ENCODE measurements around the gene EPX.
A peak's percentile ranks its signal among the peaks of the same experiment; 100 is the strongest.

Gene EPX

DNA sequence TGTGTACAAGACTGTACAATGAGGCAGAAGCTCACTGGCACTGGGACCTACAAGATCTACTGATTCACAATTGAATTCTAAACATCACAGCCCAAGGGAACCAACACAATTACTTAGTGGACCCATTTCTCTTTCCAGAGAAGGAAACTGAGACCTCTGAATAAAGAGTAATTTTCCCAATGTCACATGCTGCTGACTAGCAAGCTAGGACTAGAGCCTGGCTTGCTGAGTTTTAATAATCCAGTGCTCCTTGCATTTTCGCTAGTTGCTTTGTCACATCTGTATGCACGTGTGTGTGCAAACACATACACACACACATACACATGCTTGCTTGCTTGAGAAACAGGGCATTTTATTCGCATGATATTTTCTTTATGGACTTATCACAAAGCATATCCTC, 42.0 kb downstream of the EPX start:
- Histone ChIP-seq H3K27ac (ENCODE audit: low read depth, low read length) (no peak overlapping the region), H3K4me3 (ENCODE audit: low read depth in 1 of 2, low read length in 2 of 2) (no peak overlapping the region), H3K36me3 (ENCODE audit: control insufficient read depth in 1 of 2, insufficient read depth in 2 of 2, low read length in 2 of 2) (no peaks in the 10 kb centered on the region), H3K27me3 (ENCODE audit: control insufficient read depth in 1 of 2, insufficient read depth in 2 of 2, low read length in 2 of 2) (peaks cover 10 to 21% of the 10 kb centered on the region in 2 donors), H3K9ac (ENCODE audit: low read depth in 1 of 2, low read length in 2 of 2) (no peak overlapping the region), H3K9me3 (ENCODE audit: control insufficient read depth in 1 of 2, low read length in 2 of 2) (no peaks in the 10 kb centered on the region), H3K4me1 (ENCODE audit: control insufficient read depth in 1 of 2, insufficient read depth in 2 of 2, low read length in 2 of 2) (peaks cover 9 to 14% of the 10 kb centered on the region in 2 donors)

DNA sequence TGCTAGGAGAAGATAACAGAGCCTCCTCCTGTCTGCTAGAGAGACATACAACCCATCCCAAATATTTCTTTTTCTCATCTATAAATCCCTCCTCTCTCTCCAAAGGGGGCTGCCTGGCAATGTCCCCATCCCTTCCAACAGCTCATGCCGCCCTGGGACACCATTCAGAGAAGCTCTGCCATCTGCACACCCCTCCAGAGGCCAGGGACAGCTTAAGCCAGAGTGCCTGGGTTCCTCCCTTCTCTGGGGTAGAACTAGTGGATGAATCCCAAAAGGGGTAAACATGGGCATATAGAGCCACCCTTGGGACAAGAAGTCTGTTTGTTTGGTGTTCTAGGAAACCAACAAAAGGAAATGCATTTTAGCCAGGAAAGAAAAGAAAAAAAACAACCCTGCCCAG, 43.3 kb downstream of the EPX start:
- no peak overlapping the region for H3K4me3 ChIP-seq (ENCODE audit: low read depth in 1 of 2, low read length in 2 of 2)
- no peak overlapping the region for H3K27ac ChIP-seq (ENCODE audit: low read depth, low read length)
- H3K36me3 ChIP-seq (ENCODE audit: control insufficient read depth in 1 of 2, insufficient read depth in 2 of 2, low read length in 2 of 2) = no peaks in the 10 kb centered on the region
- H3K27me3 ChIP-seq (ENCODE audit: control insufficient read depth in 1 of 2, insufficient read depth in 2 of 2, low read length in 2 of 2) = peaks cover 10 to 21% of the 10 kb centered on the region in 2 donors
- H3K9ac ChIP-seq (ENCODE audit: low read depth in 1 of 2, low read length in 2 of 2) = no peak overlapping the region
- no peaks in the 10 kb centered on the region for H3K9me3 ChIP-seq (ENCODE audit: control insufficient read depth in 1 of 2, low read length in 2 of 2)
- H3K4me1 ChIP-seq (ENCODE audit: control insufficient read depth in 1 of 2, insufficient read depth in 2 of 2, low read length in 2 of 2) = peaks cover 9 to 14% of the 10 kb centered on the region in 2 donors

DNA sequence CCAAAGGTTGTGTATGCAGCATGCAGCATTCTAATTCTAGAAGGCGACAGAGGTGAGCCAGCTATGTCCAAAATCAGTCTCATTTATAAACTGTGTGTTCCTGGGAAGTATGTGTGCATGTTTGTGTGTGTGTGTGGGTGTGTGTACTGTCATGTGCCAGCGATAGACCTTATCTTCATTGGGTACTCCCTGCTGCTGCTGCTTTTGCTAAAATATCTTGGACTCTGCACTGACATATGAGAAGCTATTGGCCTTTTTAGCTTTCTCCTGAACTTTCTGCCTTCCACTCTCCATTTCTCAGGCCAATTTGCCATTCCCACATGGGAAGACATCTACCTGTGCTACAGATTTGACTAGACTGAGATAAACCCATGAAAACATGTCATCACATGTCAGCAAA, 43.9 kb downstream of the EPX start:
- Histone ChIP-seq H3K4me1 (ENCODE audit: control insufficient read depth in 1 of 2, insufficient read depth in 2 of 2, low read length in 2 of 2) (peaks cover 9 to 10% of the 10 kb centered on the region in 2 donors), H3K36me3 (ENCODE audit: control insufficient read depth in 1 of 2, insufficient read depth in 2 of 2, low read length in 2 of 2) (no peaks in the 10 kb centered on the region), H3K4me3 (ENCODE audit: low read depth in 1 of 2, low read length in 2 of 2) (no peak overlapping the region), H3K27me3 (ENCODE audit: control insufficient read depth in 1 of 2, insufficient read depth in 2 of 2, low read length in 2 of 2) (peaks cover 10 to 21% of the 10 kb centered on the region in 2 donors), H3K9me3 (ENCODE audit: control insufficient read depth in 1 of 2, low read length in 2 of 2) (no peaks in the 10 kb centered on the region), H3K27ac (ENCODE audit: low read depth, low read length) (no peak overlapping the region), H3K9ac (ENCODE audit: low read depth in 1 of 2, low read length in 2 of 2) (no peak overlapping the region)

DNA sequence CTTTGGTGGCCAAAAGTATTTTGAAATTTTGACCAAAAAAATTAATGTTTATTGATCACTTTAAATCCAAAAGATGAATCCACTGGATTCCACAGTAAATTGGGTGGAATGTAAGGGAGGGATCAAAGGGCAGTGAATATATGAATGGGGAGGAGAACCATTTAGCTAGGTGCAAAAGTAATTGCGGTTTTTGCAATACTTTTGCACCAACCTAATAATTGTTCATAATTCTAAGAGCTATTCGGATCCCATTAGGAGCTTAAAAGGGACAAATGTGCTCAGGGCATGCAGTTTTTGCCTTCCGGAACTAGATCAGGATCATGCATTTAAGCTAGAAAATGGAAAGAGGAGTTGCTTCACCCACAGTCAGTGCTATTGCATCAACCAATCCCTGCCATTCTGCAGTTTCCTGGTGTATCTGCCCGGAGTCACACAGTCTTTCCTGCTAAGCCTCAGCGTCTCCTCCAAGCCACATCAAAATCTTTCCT, 45.7 kb downstream of the EPX start, which contains the start of gene LPO:
TSS of gene LPO (plus strand) at position 438 of the 488 bp plus-strand sequence. CDS start 4,396 bp downstream, outside the sequence.
- no peak within 1 kb of the TSS for H3K9ac ChIP-seq (ENCODE audit: low read depth in 1 of 2, low read length in 2 of 2)
- H3K36me3 ChIP-seq (ENCODE audit: control insufficient read depth in 1 of 2, insufficient read depth in 2 of 2, low read length in 2 of 2) = no peaks in the 10 kb centered on the region
- no peaks in the 10 kb centered on the region for H3K4me1 ChIP-seq (ENCODE audit: control insufficient read depth in 1 of 2, insufficient read depth in 2 of 2, low read length in 2 of 2)
- H3K9me3 ChIP-seq (ENCODE audit: control insufficient read depth in 1 of 2, low read length in 2 of 2) = no peaks in the 10 kb centered on the region
- H3K27ac ChIP-seq (ENCODE audit: low read depth, low read length) = no peak within 1 kb of the TSS
- no peak within 1 kb of the TSS for H3K4me3 ChIP-seq (ENCODE audit: low read depth in 1 of 2, low read length in 2 of 2)
- H3K27me3 ChIP-seq (ENCODE audit: control insufficient read depth in 1 of 2, insufficient read depth in 2 of 2, low read length in 2 of 2) = peaks cover 12 to 14% of the 10 kb centered on the region in 2 donors

DNA sequence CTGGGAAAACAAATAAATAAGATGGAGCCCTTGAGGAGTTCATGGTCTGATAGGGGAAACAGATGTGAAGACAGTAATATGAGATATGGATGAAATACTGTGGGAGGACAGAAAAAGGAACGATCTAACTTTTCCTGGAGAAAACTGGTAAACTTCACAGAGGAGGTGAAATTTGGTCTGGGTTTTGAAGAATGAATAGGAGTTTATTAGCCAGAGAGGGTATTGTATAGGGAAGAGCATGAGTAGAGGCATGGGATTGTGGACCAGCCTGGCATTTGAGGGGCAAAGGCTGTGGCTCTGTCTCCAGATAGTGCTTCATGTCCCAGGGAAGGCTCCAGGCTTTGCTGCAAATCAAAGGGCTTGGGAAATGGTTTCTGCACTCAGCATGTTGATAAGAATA, 47.5 kb downstream of the EPX start:
- H3K9me3 ChIP-seq (ENCODE audit: control insufficient read depth in 1 of 2, low read length in 2 of 2) = no peaks in the 10 kb centered on the region
- no peak overlapping the region for H3K9ac ChIP-seq (ENCODE audit: low read depth in 1 of 2, low read length in 2 of 2)
- H3K27me3 ChIP-seq (ENCODE audit: control insufficient read depth in 1 of 2, insufficient read depth in 2 of 2, low read length in 2 of 2) = peaks cover 7 to 12% of the 10 kb centered on the region in 2 donors
- H3K36me3 ChIP-seq (ENCODE audit: control insufficient read depth in 1 of 2, insufficient read depth in 2 of 2, low read length in 2 of 2) = no peaks in the 10 kb centered on the region
- H3K27ac ChIP-seq (ENCODE audit: low read depth, low read length) = no peak overlapping the region
- no peak overlapping the region for H3K4me3 ChIP-seq (ENCODE audit: low read depth in 1 of 2, low read length in 2 of 2)
- H3K4me1 ChIP-seq (ENCODE audit: control insufficient read depth in 1 of 2, insufficient read depth in 2 of 2, low read length in 2 of 2) = peaks cover 0 to 2% of the 10 kb centered on the region in 2 donors

DNA sequence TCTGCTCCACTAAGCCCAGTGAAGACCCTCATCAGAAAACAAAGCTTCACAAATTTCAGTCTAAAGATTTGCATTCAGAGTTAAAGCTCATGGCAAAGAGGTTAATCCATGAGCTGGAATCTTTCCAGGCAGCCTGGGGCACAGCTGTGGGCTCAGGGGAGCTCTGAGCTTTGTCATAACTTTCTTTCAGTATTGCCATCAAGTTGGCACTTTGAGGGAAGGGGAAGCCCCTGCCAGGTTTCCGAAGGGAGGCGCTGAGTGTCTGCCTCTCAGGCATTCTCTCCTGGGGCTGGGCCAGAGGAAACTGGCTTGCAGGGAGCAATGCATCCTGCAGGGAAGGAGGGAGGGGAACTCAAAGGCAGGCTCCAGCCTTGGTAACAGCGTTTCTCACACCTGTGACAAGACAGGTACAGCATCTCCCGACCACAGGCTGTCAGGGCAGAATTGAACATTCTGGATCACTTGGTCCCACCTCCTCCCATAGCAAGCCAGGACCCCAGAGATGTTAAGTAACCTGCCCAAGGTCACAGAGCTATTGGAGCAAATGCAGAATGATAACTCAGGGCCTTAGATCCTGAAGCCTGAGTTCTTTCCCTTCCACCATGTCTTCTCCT, 49.8 kb downstream of the EPX start:
- H3K27me3 ChIP-seq (ENCODE audit: control insufficient read depth in 1 of 2, insufficient read depth in 2 of 2, low read length in 2 of 2) = peaks cover 5 to 10% of the 10 kb centered on the region in 2 donors
- H3K4me1 ChIP-seq (ENCODE audit: control insufficient read depth in 1 of 2, insufficient read depth in 2 of 2, low read length in 2 of 2) = peaks cover 12 to 18% of the 10 kb centered on the region in 2 donors
- H3K9me3 ChIP-seq (ENCODE audit: control insufficient read depth in 1 of 2, low read length in 2 of 2) = no peaks in the 10 kb centered on the region
- no peak overlapping the region for H3K4me3 ChIP-seq (ENCODE audit: low read depth in 1 of 2, low read length in 2 of 2)
- H3K27ac ChIP-seq (ENCODE audit: low read depth, low read length) = no peak overlapping the region
- H3K36me3 ChIP-seq (ENCODE audit: control insufficient read depth in 1 of 2, insufficient read depth in 2 of 2, low read length in 2 of 2) = no peaks in the 10 kb centered on the region
- H3K9ac ChIP-seq (ENCODE audit: low read depth in 1 of 2, low read length in 2 of 2) = no peak overlapping the region

DNA sequence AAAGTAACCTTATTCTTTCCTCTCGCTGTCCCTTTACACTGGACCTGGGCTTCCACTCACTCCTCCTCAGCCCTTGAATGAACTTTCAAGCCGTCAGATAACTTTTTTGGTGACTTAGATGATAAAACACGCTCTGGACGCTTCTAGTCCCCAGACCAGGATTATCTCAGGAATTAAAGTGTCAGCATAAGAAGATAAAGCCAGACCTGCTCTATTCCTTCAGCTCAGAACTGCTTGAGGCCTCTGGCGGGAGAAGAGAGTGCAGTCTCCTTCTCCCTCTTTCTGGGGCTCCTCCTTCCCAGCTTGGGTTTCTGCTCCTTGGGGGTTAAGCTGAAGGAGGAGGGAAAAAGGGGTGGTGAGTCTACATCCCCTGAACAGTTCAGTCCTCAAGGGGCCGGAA, 52.4 kb downstream of the EPX start:
- Histone ChIP-seq H3K27me3 (ENCODE audit: control insufficient read depth in 1 of 2, insufficient read depth in 2 of 2, low read length in 2 of 2) (peaks cover 3 to 8% of the 10 kb centered on the region in 2 donors), H3K9me3 (ENCODE audit: control insufficient read depth in 1 of 2, low read length in 2 of 2) (no peaks in the 10 kb centered on the region), H3K36me3 (ENCODE audit: control insufficient read depth in 1 of 2, insufficient read depth in 2 of 2, low read length in 2 of 2) (no peaks in the 10 kb centered on the region), H3K4me3 (ENCODE audit: low read depth in 1 of 2, low read length in 2 of 2) (no peak overlapping the region), H3K4me1 (ENCODE audit: control insufficient read depth in 1 of 2, insufficient read depth in 2 of 2, low read length in 2 of 2) (peaks cover 29 to 38% of the 10 kb centered on the region in 2 donors), H3K9ac (ENCODE audit: low read depth in 1 of 2, low read length in 2 of 2) (no peak overlapping the region), H3K27ac (ENCODE audit: low read depth, low read length) (no peak overlapping the region)

DNA sequence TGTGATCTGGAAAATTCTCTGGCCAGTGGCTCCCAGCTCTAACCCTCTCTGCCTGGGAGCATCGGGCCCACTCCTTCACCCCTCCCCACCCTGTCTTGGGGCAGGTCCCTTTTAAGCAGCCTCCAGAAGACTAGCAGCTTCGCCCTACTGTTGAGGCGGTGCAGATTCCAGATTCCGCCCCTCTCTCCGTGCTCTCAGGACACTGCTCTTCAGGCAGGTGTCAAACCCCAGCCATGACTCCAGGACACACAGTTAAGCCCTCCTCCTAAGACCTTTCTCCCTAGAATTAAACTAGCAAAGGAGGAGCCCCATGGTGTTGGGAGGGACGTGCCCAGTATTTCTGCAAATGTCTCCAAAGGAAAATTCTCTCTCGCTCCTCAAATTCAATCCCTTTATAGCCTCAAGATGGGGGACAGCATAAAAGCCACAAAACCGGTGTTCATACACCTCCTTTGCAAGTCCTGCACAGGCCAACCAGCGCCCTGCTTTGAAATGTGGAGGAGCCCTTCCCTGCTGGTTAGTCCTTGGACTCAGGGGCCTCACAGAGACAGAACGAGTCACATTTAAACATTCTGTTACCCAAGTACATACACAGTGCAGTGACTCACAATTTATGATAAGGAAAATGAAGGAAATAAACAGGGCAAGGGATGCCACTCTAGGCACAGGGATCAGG, 53.0 kb downstream of the EPX start:
- peaks cover 3 to 13% of the 10 kb centered on the region in 2 donors for H3K27me3 ChIP-seq (ENCODE audit: control insufficient read depth in 1 of 2, insufficient read depth in 2 of 2, low read length in 2 of 2)
- no peaks in the 10 kb centered on the region for H3K36me3 ChIP-seq (ENCODE audit: control insufficient read depth in 1 of 2, insufficient read depth in 2 of 2, low read length in 2 of 2)
- H3K4me1 ChIP-seq (ENCODE audit: control insufficient read depth in 1 of 2, insufficient read depth in 2 of 2, low read length in 2 of 2) = peaks cover 29 to 38% of the 10 kb centered on the region in 2 donors
- no peak overlapping the region for H3K9ac ChIP-seq (ENCODE audit: low read depth in 1 of 2, low read length in 2 of 2)
- no peak overlapping the region for H3K4me3 ChIP-seq (ENCODE audit: low read depth in 1 of 2, low read length in 2 of 2)
- H3K27ac ChIP-seq (ENCODE audit: low read depth, low read length) = no peak overlapping the region
- H3K9me3 ChIP-seq (ENCODE audit: control insufficient read depth in 1 of 2, low read length in 2 of 2) = no peaks in the 10 kb centered on the region

DNA sequence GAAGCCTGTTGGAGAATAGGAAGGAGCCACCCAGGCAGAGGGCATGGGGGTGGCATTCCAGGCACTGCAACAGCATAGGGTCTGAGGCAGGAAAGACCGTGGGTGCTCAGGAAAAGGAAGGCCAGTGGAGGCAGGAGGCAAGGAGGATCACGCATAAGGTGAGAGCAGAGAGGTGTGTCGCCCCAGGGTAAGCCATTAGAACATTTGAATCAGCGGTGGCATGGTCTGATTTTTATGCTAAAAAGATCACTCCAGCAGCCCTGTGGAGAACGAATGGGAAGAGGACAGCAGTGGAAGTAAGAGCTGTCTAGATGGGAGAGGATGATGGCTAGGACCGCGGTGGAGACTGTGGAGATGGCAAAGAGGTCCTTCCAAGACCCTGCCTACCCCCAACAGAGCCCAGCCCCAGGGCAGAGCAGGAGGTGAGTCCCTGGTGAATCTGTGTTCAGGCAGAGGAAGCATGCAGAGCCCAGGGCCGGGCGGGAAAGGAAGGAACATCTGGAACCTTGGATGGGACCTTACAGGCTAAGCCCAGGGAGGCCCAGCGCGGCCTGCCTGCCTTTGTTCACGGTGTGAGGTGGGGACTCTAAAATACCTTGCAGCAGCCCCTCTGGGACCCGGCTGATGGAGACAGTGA, 53.7 kb downstream of the EPX start:
- Histone ChIP-seq H3K4me1 (ENCODE audit: control insufficient read depth in 1 of 2, insufficient read depth in 2 of 2, low read length in 2 of 2) (peaks cover 29 to 38% of the 10 kb centered on the region in 2 donors), H3K4me3 (ENCODE audit: low read depth in 1 of 2, low read length in 2 of 2) (peak overlapping the region in 1 of 2 donors; percentile 15), H3K9me3 (ENCODE audit: control insufficient read depth in 1 of 2, low read length in 2 of 2) (no peaks in the 10 kb centered on the region), H3K27me3 (ENCODE audit: control insufficient read depth in 1 of 2, insufficient read depth in 2 of 2, low read length in 2 of 2) (peaks cover 3 to 14% of the 10 kb centered on the region in 2 donors), H3K9ac (ENCODE audit: low read depth in 1 of 2, low read length in 2 of 2) (no peak overlapping the region), H3K27ac (ENCODE audit: low read depth, low read length) (no peak overlapping the region), H3K36me3 (ENCODE audit: control insufficient read depth in 1 of 2, insufficient read depth in 2 of 2, low read length in 2 of 2) (no peaks in the 10 kb centered on the region)

DNA sequence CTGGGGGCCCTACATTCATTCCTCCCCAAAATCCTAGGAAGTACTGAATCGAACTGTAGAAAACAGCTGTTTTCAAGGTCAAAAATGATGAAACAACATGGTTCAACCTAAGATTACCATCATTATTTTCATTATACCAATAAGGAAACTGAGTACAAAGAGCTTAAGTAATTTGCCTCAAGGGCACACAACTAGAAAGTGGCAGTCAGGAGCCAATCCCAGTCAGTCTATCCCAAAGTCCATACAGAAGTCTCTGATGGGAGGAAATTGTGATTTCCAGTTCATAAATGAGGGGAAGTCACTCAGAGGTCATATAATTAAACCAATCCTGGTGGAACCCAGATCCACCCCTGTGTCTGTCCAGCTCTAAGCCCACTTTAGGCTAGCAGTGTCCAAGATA, 54.3 kb downstream of the EPX start:
- Histone ChIP-seq H3K36me3 (ENCODE audit: control insufficient read depth in 1 of 2, insufficient read depth in 2 of 2, low read length in 2 of 2) (no peaks in the 10 kb centered on the region), H3K27ac (ENCODE audit: low read depth, low read length) (no peak overlapping the region), H3K9me3 (ENCODE audit: control insufficient read depth in 1 of 2, low read length in 2 of 2) (no peaks in the 10 kb centered on the region), H3K4me1 (ENCODE audit: control insufficient read depth in 1 of 2, insufficient read depth in 2 of 2, low read length in 2 of 2) (peaks cover 29 to 38% of the 10 kb centered on the region in 2 donors), H3K27me3 (ENCODE audit: control insufficient read depth in 1 of 2, insufficient read depth in 2 of 2, low read length in 2 of 2) (peaks cover 3 to 17% of the 10 kb centered on the region in 2 donors), H3K4me3 (ENCODE audit: low read depth in 1 of 2, low read length in 2 of 2) (no peak overlapping the region), H3K9ac (ENCODE audit: low read depth in 1 of 2, low read length in 2 of 2) (no peak overlapping the region)

Data from duodenal mucosa (tissue), 2 donors.